ENCODE results near the gene RGPD4. TPM values are rescaled to one million over a fixed set of nuclear protein-coding genes. Genes with fewer than 3 reads are reported as not detected.
"Not testable (repeated sequence)": the region's sequence is repeated elsewhere in the genome, so short reads cannot be mapped to it uniquely, and the experiment has no call there.

The RGPD4 gene
- total RNA-seq, 1 donor from 2014 or later = 0.18 TPM

DNA sequence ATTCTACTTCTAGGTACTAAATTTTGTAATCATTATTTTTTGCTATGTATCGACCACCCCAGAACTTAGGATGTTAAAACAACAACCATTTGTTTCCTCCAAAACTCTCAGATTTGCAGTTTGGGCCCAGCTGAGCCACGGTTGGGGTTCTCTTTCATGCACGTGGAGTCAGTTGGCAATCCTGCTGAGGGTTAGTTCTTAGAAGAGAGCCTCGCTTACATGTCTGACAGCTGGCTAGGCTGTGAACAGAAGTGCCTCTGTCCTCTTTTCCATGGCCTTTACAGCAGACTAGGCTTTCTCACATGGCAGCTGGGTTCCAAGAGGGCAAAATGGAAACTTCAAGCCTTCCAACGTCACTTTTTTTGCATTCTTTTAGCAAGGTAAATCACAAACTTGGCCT is 9.3 kb upstream of the RGPD4 start:
- Mint-ChIP-seq H3K36me3 (ENCODE audit: low read depth) (no peaks in the 10 kb centered on the region), H3K4me1 (ENCODE audit: low read depth) (no peaks in the 10 kb centered on the region), H3K4me3 (no peak overlapping the region), H3K27ac (no peak overlapping the region), H3K9me3 (no peaks in the 10 kb centered on the region), H3K27me3 (ENCODE audit: insufficient read depth) (no peaks in the 10 kb centered on the region)
- no peak for DNase-seq (ENCODE audit: low spot score)
- intact Hi-C loops (cut with micrococcal nuclease) = no loop called here

- Mint-ChIP-seq H3K27me3 (ENCODE audit: insufficient read depth) (no peaks in the 10 kb centered on the region), H3K4me3 (no peak overlapping the region), H3K27ac (no peak overlapping the region), H3K4me1 (ENCODE audit: low read depth) (no peaks in the 10 kb centered on the region), H3K36me3 (ENCODE audit: low read depth) (no peaks in the 10 kb centered on the region), H3K9me3 (no peaks in the 10 kb centered on the region)
- no peak for DNase-seq (ENCODE audit: low spot score)
- intact Hi-C loops (cut with micrococcal nuclease) = no loop called here
Measured at GRCh38 chr2:107822302-107822701, 4.4 kb upstream of the RGPD4 start.

DNA sequence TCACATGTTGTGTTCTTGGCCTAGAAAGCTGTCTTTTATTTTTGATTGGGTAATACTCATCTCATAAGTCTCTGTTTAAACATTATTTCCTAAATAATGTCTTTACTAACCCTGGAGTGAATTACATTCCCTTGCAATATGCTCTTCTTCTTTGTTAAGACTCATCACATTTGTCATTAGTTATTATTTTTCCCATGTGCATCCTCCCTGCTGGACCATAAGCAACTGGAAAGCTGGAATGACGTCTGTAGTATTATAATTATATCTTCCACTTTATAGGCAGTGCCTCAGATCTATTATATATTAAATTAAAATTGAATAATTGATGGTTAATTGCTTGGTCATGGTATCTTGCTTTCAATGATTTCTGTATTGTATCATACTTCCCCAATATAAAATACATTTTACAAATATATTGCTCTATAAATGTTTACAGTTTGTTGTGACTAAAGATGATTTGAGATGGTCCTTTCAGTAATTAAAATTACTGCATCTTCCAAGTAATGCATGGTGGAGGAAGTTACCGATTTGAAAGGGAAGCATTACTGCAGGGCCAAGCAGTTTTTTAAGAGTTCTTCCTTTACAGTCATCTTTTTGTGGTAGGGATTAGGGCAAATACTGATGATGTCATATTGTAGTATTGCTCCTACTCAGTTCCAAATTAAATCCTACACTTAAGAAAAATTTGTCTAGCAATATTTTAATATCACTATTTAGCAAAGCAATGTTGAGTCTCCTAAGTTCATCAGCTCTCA is 2.1 kb upstream of the RGPD4 start:
- H3K9me3 Mint-ChIP-seq = no peaks in the 10 kb centered on the region
- H3K36me3 Mint-ChIP-seq (ENCODE audit: low read depth) = no peaks in the 10 kb centered on the region
- no peak overlapping the region for H3K27ac Mint-ChIP-seq
- H3K27me3 Mint-ChIP-seq (ENCODE audit: insufficient read depth) = no peaks in the 10 kb centered on the region
- no peak for DNase-seq (ENCODE audit: low spot score)
- no peaks in the 10 kb centered on the region for H3K4me1 Mint-ChIP-seq (ENCODE audit: low read depth)
- no peak overlapping the region for H3K4me3 Mint-ChIP-seq
- intact Hi-C loops (cut with micrococcal nuclease) = no loop called here

DNA sequence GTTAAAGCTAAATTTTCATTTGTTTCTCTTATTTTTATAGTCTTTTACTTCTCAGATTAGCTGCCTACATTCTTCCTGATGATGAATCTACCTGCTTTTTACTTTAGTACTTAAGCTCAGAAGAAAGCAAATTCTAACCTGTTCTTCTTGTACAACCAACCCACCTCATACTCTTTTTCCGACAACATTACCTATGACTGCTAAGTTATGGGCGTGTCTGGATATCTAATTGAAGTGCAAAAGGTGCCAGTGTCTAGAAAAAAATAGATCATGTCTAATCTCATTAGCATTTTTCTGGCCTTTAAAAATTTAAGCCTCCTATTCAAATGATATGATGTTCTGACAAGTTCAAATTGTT is 1.5 kb upstream of the RGPD4 start:
- Mint-ChIP-seq H3K4me1 (ENCODE audit: low read depth) (no peaks in the 10 kb centered on the region), H3K27me3 (ENCODE audit: insufficient read depth) (no peaks in the 10 kb centered on the region), H3K36me3 (ENCODE audit: low read depth) (no peaks in the 10 kb centered on the region), H3K27ac (no peak overlapping the region), H3K4me3 (no peak overlapping the region), H3K9me3 (no peaks in the 10 kb centered on the region)
- intact Hi-C loops (cut with micrococcal nuclease) = no loop called here
- DNase-seq (ENCODE audit: low spot score) = no peak

DNA sequence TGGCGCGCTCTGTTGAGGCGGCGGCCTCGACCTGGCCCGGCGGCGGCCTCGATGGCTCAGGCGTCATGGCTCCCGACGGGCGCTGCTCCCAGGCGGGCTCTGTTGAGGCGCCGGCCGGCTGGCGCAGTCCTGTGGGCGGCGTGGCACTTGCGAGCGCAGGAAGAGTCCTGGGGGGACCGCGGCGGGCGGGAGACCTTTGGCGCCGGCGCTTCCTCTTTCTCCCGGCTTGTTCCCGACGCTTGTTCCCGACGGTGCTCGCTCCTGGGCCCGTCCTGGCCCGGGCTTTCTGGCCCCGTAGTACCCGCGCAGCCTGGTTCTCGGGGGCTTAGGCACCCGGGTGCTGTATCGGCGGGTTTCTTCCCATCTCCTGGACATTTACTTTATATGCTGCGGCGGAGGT is 2.8 kb downstream of the RGPD4 start:
- H3K27ac Mint-ChIP-seq; H3K4me3 Mint-ChIP-seq; H3K4me1 Mint-ChIP-seq (ENCODE audit: low read depth); DNase-seq (ENCODE audit: low spot score); H3K9me3 Mint-ChIP-seq; H3K36me3 Mint-ChIP-seq (ENCODE audit: low read depth); H3K27me3 Mint-ChIP-seq (ENCODE audit: insufficient read depth); intact Hi-C loops (cut with micrococcal nuclease): not testable (repeated sequence)

- H3K4me1 Mint-ChIP-seq (ENCODE audit: low read depth); H3K36me3 Mint-ChIP-seq (ENCODE audit: low read depth); DNase-seq (ENCODE audit: low spot score); intact Hi-C loops (cut with micrococcal nuclease); H3K27ac Mint-ChIP-seq; H3K4me3 Mint-ChIP-seq; H3K27me3 Mint-ChIP-seq (ENCODE audit: insufficient read depth); H3K9me3 Mint-ChIP-seq: not testable (repeated sequence)
Measured at GRCh38 chr2:107833152-107833551, 6.5 kb downstream of the RGPD4 start.

DNA sequence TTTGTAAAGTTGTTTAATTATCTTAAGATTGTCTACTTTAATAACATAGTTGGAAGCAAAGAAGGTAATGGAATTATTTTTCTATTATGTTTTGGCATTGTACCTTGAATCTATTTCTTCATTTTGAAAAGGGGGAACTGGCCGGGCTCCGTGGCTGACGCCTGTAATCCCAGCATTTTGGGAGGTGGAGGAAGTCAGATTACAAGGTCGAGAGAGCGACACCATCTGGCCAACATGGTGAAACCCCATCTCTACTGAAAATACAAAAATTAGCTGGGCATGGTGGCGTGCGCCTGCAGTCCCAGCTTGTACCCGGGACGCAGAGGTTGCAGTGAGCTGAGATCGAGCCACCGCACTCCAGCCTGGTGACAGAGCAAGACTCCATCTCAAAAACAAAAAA is 6.9 kb downstream of the RGPD4 start:
- H3K4me1 Mint-ChIP-seq (ENCODE audit: low read depth); H3K4me3 Mint-ChIP-seq; DNase-seq (ENCODE audit: low spot score); H3K27me3 Mint-ChIP-seq (ENCODE audit: insufficient read depth); H3K27ac Mint-ChIP-seq; H3K36me3 Mint-ChIP-seq (ENCODE audit: low read depth); intact Hi-C loops (cut with micrococcal nuclease); H3K9me3 Mint-ChIP-seq: not testable (repeated sequence)

- H3K27me3 Mint-ChIP-seq (ENCODE audit: insufficient read depth); H3K36me3 Mint-ChIP-seq (ENCODE audit: low read depth); H3K27ac Mint-ChIP-seq; H3K4me1 Mint-ChIP-seq (ENCODE audit: low read depth); DNase-seq (ENCODE audit: low spot score); H3K4me3 Mint-ChIP-seq; H3K9me3 Mint-ChIP-seq: not testable (repeated sequence)
- intact Hi-C loops (cut with micrococcal nuclease) = loop anchor here (5.0 kb wide), 1 partner anchor 666 kb away; no protein-coding TSS in a partner anchor
Measured at GRCh38 chr2:107916121-107916520, 89.4 kb downstream of the RGPD4 start.

- intact Hi-C loops (cut with micrococcal nuclease) = loop anchor here (5.0 kb wide), 1 partner anchor 665 kb away; no protein-coding TSS in a partner anchor
- H3K27ac Mint-ChIP-seq; H3K36me3 Mint-ChIP-seq (ENCODE audit: low read depth); H3K4me1 Mint-ChIP-seq (ENCODE audit: low read depth); H3K9me3 Mint-ChIP-seq; H3K4me3 Mint-ChIP-seq; H3K27me3 Mint-ChIP-seq (ENCODE audit: insufficient read depth); DNase-seq (ENCODE audit: low spot score): not testable (repeated sequence)
Measured at GRCh38 chr2:107916696-107917370, 90.1 kb downstream of the RGPD4 start.

DNA sequence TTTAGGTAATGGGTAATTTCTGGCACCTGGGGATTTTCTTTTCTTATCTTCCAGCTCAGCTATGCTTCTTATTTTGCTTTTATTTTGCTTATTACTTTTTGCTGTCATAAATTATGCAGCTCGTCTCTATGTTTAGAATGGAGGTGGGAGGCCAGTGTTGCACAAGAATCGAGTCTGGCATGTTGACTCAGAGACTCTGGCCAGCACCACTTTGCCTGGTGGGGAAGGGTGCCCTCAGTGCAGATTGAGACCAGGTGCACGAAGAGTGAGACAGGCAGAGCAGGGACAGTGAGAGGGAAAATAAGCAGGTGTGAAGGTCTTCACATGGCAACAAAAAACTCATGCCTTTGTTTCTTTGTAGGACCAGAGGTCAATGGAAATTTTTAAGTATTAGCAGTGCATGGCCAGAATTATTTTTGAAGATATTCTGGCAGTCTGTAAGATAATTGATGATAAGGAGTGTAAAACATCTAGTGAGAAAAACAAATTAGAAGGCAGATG is 100.4 kb downstream of the RGPD4 start:
- no peaks in the 10 kb centered on the region for H3K36me3 Mint-ChIP-seq (ENCODE audit: low read depth)
- no peaks in the 10 kb centered on the region for H3K27me3 Mint-ChIP-seq (ENCODE audit: insufficient read depth)
- intact Hi-C loops (cut with micrococcal nuclease) = no loop called here
- no peak for DNase-seq (ENCODE audit: low spot score)
- H3K27ac Mint-ChIP-seq = no peak overlapping the region
- no peaks in the 10 kb centered on the region for H3K4me1 Mint-ChIP-seq (ENCODE audit: low read depth)
- no peak overlapping the region for H3K4me3 Mint-ChIP-seq
- H3K9me3 Mint-ChIP-seq = no peaks in the 10 kb centered on the region

DNA sequence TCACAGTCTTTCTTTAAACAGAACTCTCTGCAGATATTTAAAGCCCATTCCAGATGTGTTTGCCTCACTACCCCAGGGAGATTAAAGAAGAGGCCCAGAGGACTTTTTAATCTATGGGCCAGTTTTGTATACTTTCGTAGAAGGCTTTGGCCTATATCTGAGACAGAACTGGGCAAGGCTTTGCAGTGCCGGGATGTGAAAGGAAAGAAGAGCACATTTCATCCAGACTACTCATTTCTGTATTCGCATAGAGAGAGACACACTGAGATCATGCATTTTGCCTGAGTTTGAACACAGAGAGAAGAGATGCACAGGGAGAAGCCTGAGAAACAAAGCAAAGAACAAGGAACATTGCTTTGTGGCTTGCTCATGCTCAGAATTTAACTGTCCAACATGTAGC is 104.7 kb downstream of the RGPD4 start:
- intact Hi-C loops (cut with micrococcal nuclease) = no loop called here
- Mint-ChIP-seq H3K4me3 (no peak overlapping the region), H3K27ac (no peak overlapping the region), H3K4me1 (ENCODE audit: low read depth) (no peaks in the 10 kb centered on the region), H3K9me3 (no peaks in the 10 kb centered on the region), H3K27me3 (ENCODE audit: insufficient read depth) (no peaks in the 10 kb centered on the region), H3K36me3 (ENCODE audit: low read depth) (no peaks in the 10 kb centered on the region)
- DNase-seq (ENCODE audit: low spot score) = no peak

DNA sequence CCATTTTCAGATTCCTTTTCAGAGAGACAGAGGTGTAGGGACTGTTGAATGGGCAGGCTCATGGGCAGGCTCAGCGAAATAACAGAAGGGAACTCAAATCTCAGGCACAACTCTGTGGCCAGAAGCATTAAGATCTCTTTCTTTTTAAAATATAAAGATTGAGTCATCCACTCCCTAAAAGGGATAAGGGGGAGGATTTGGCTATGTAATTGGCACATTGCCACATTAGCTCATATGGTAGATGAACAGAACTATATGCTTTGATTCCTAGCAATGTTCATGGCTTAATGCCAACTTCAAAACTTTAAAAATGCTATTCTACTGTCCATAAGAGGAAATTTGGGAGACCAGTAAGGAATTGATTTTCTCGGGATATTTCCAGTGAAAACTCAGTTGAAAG is 105.8 kb downstream of the RGPD4 start:
- Mint-ChIP-seq H3K9me3 (no peaks in the 10 kb centered on the region), H3K36me3 (ENCODE audit: low read depth) (no peaks in the 10 kb centered on the region), H3K27me3 (ENCODE audit: insufficient read depth) (no peaks in the 10 kb centered on the region), H3K27ac (no peak overlapping the region), H3K4me3 (no peak overlapping the region), H3K4me1 (ENCODE audit: low read depth) (no peaks in the 10 kb centered on the region)
- intact Hi-C loops (cut with micrococcal nuclease) = no loop called here
- no peak for DNase-seq (ENCODE audit: low spot score)

DNA sequence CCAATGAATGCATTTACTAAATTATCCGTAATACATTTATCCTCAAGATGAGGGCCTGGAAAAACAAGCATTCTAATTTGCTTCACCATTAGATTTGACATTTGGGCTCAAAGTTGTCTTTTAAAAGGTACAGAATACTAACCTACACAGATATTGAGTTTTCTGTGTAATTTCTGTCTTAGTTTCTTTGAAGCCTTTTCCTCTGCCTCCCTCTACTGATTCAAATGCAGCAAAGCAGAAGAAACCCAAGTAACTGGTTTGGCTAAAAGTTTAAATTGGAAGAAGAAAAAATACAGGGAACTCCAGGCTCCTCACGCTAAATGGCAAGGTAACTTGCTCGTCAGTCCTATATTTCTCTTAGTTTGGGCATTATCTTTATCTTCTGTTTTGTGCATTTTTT is 106.3 kb downstream of the RGPD4 start:
- Mint-ChIP-seq H3K4me1 (ENCODE audit: low read depth) (no peaks in the 10 kb centered on the region), H3K27me3 (ENCODE audit: insufficient read depth) (no peaks in the 10 kb centered on the region), H3K4me3 (no peak overlapping the region), H3K27ac (no peak overlapping the region), H3K9me3 (no peaks in the 10 kb centered on the region), H3K36me3 (ENCODE audit: low read depth) (no peaks in the 10 kb centered on the region)
- no peak for DNase-seq (ENCODE audit: low spot score)
- intact Hi-C loops (cut with micrococcal nuclease) = no loop called here

All from activated T-helper 1 cell treated with anti-CD3 and anti-CD28 coated beads, Interleukin-12 subunit alpha, Interleukin-12 subunit beta, Interleukin-2, Interleukin-4 antibody, amounts not matched to agents 30 ng/mL and 10 ng/mL and 1 ng/mL, durations not matched to agents 14 hours and 24 hours and 36 hours (primary cell).